Activated CD4-positive, CD25-positive, alpha-beta regulatory T cell treated with anti-CD3 and anti-CD28 coated beads, Interleukin-2, amount 50 U/mL, for 24 hours (primary cell): ENCODE measurements around the gene ZBTB16.
A peak's percentile ranks its signal among the peaks of the same experiment; 100 is the strongest.
"Not testable (repeated sequence)": the region's sequence is repeated elsewhere in the genome, so short reads cannot be mapped to it uniquely, and the experiment has no call there.

ENCODE experiments used
- ATAC-seq, 2 donors: fragments of 150-1000 bp; cut with Tn5 transposase; one replicate each; pipeline ENCODE4 v1.10.0; 2021; ENCODE audit warnings: mild to moderate bottlenecking in 1 of 2, moderate library complexity in 1 of 2

ZBTB16 gene

GRCh38 chr11:114044042-114044871, 15.3 kb upstream of the ZBTB16 start:
- ATAC-seq, result no peak

DNA sequence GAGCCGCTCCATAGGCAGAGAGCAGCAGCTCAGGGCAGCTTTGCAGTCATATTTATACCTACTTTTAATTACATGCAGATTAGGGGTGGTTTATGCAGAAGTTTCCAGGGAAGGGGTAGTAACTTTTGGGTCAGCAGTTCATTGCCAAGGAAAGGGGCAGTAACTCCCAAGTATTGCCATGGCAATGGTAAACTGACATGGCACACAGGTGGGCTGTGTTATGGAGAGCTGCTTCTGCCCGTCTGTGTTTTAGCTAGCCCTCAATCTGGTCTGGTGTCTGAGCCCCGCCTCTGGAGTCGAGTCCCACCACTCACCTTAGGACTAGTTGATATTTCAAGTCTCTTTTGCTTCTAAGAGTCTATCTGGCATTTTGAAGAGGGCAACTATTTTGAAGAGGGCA, 12.2 kb upstream of the ZBTB16 start:
- no peak for ATAC-seq

DNA sequence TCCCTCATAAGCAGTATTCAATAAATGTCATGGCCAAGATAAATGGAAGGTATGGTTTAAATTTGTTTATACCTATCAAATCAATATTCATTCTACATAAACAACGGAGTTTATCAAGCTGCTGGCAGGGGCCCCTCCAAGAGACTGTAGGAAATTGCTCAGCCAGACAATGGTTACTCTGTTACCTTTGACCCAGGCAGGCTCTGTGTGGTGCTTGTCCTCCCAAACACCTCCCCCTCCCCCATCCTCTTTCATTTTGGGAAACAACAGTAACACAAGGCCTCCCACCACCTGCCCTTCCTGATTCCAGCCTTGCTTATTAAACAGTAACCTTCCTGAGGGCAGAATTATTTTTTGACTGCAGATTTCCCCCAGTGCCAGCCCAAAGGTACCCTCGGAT, 10.5 kb upstream of the ZBTB16 start:
- ATAC-seq, result no peak

GRCh38 chr11:114049766-114050165, 9.7 kb upstream of the ZBTB16 start:
- not testable (repeated sequence) for ATAC-seq

- ATAC-seq, result no peak
Measured at GRCh38 chr11:114050258-114050927, 9.1 kb upstream of the ZBTB16 start.

DNA sequence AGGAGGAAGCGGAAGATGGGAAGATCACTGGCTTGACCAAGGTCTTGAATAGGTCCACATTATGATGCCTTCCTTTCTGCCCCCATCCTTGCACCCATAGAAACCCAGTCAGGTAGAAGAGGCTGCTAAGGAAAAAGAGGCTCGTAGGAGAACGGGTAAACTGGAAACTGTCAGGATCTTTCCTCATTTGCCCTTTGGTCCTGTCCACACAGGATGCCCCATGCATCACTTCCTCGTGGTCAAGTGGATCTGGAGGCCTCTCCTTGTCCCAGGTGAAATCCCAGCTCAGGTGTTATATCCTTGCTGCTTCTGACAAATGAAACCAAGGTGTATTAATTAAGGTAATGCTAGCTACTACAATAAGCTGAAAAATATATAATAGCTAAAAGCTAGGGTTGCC, 8.0 kb upstream of the ZBTB16 start:
- ATAC-seq, result no peak

DNA sequence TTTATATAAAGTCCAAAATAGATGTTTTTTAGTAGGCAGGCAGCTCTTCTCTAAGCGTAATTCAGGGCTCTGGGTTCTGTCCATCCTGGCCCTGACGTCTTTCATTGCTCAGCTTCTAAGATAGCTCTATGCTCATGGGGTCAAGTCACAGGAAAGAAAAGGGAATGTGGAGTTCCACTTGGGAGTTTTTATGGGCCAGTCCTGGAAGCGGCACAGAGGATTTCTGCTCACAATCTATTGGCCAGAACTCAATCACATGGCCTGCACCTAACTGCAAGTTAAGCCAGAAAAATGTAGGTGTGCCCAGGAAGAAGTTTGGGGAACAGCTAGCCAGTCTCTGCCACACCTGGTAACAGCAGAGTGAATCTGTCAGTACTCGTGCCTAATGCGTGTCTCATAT, 7.4 kb upstream of the ZBTB16 start:
- no peak for ATAC-seq

GRCh38 chr11:114053406-114053805, 6.1 kb upstream of the ZBTB16 start:
- ATAC-seq, result no peak

GRCh38 chr11:114054806-114055205, 4.7 kb upstream of the ZBTB16 start:
- ATAC-seq, result no peak

DNA sequence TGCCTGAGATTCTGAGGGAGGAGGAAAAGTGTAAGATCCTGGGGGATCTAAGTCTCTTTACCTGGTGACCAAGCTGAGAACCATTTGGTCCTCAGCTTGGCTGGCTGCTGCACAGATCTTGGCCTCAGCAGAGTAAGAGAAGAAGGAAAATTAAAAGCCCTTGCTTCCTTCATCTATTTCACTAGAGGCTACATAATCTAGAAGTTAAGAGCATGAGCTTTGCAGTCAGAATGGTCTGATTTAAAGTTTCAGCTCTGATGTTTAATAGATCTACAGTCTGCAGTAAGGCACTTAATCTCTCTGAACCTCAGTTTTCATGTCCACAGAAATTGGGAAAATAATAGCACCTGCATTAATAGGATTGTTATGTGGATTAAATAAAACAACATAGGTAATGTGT, 3.1 kb upstream of the ZBTB16 start:
- no peak for ATAC-seq

- no peak for ATAC-seq
Measured at GRCh38 chr11:114057147-114057546, 2.4 kb upstream of the ZBTB16 start.

DNA sequence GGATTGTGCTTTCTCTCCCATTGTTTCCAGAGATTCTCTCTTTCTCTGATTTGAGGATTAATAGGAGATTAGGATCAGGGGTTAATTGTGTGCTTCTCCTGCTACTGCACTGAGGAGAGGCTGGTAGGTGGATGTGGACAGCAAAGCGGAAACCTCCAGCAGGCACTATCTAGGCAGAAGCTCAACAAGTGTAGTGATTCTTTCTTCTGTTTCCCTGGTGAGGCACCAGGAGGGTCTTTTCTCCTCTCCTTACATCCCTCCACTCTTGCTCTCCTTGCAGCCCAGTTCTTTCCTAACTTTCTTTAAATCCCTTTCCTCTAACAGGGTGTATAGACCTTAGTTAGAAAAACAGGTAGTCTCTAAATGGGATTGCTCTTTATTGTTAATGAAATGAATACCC, 1.9 kb upstream of the ZBTB16 start:
- ATAC-seq, result no peak

DNA sequence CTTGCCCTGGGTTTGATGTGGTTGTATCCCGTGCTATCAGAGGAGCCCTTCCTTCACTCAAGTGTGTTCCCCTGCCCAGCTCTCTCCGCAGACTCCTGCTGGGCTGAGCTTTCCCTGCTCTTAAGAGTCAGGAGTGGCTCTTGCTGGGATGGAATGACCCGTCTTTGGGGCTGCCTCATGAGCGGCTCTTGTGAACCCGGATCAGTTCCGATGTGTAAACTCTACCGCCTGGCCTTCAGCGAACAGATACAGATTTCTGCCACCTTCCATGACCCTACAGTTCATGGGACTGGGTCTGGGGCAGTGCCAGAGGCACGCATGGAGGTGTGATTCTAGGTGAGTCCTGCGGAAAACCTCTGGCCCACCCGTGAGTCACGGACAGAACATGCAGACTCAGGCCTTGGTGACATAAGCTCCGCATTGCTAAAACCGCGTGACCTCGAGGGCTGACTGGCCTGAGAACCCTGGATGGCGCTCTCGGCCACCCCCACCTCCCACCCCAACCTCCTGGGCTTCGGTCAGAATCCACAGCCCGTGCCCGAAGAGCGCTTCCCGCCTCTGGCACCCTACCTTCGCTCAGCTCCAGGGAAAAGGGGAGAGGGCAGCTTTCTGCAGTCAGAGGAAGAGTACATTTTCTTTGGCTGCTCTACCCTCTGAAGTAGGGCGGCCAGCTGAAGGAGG, 1.3 kb upstream of the ZBTB16 start:
- ATAC-seq, result no peak

DNA sequence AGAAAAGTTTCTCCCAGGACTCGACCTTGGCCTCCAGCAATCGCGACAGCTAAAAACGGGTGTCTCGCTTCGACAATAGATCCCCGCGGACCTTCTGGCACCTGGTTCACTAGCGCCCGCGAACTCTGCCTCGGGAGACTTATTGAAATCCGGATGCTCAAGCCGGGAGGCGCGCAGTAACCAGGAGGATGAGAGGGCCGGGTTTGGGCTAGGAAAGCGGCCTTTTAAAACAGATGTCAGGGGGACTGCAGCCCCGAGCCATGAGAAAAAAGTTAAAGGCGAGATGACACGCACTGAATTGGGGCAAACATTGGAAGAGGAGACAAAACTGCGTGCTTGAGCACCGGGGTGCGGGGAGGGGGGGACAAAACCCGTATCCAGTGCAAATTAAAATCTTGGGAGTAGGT, 637 bp upstream of the ZBTB16 start:
- ATAC-seq, result no peak

- peak; percentile 11 to 25 for ATAC-seq
Measured at GRCh38 chr11:114059984-114060391, 477 bp downstream of the ZBTB16 start.

DNA sequence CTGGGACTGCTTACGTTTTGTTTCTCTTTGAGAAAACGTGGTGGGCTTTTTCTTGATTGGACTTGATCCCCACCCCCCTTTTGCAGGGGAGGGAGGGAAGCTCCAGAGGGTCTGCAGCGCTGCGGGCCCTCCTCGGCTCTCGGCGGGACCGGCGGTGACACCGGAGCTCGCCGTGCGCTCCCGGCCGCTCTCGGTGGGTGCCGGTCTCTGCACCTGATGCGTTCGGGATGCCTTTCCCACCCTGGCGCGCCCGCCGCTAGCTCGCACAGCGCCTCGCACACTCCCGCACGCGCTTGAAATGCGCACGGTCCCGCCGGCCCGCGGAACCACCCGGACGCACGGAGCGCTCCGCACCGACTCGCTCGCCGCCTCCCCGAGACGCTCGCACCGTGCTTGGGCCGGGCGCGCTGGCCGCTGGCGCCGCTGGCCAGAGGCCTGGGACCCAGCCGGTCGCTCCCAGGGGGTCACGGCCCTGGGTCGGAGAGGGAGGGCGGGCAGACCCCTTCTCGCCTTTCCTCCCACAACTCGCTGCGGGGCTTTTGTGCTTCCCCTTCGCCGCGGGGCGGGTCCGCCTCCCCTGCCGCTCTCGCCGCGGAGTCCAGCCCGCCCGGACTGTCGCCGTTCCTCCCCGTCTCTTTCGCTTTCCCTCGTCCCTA, 1.0 kb downstream of the ZBTB16 start:
- peak; percentile 28 to 44 for ATAC-seq

DNA sequence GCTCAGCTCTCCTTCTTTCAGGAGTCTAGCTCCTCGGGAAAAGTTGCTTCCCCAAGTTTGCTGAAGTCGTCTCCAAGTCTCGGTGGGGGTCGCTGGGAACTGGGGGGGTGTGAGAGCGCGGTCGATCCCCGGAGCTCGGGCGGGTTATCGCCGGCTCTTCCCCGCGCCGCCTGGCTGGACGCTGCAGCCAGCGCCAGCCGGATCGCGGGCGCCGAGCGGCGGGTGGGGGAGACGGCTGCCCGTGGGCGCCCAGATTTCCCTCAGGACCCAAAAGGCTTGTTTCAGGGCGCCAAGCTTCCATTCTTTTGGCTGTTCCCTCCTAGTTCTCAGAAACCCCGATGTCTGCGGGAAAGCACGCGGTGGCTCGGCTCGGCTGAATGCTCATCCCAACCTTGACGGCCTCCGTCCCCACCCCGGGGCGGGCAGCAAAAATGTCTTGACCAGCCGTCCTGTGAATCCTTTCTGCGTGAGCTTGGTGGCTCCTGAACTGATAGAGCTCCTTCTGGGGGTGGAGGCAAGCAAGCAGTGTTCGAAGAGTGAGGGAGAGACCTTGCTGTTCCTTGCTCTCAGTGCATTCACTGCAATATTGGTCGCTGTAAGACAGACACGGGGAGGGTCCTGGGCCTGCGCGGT, 1.7 kb downstream of the ZBTB16 start:
- no peak for ATAC-seq

GRCh38 chr11:114061681-114062049, 2.2 kb downstream of the ZBTB16 start:
- no peak for ATAC-seq

- no peak for ATAC-seq
Measured at GRCh38 chr11:114062272-114062671, 2.8 kb downstream of the ZBTB16 start.

DNA sequence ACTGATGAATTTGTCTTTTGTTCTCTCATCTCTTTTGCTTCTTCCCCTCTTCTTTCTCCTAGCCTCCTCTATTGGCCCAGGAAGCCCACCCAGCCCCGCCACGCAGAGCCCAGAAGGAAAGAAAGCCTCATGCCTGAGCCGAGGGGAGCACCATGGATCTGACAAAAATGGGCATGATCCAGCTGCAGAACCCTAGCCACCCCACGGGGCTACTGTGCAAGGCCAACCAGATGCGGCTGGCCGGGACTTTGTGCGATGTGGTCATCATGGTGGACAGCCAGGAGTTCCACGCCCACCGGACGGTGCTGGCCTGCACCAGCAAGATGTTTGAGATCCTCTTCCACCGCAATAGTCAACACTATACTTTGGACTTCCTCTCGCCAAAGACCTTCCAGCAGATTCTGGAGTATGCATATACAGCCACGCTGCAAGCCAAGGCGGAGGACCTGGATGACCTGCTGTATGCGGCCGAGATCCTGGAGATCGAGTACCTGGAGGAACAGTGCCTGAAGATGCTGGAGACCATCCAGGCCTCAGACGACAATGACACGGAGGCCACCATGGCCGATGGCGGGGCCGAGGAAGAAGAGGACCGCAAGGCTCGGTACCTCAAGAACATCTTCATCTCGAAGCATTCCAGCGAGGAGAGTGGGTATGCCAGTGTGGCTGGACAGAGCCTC, 3.8 kb downstream of the ZBTB16 start:
- no peak for ATAC-seq

GRCh38 chr11:114063829-114064201, 4.3 kb downstream of the ZBTB16 start:
- no peak for ATAC-seq

GRCh38 chr11:114064216-114064615, 4.7 kb downstream of the ZBTB16 start:
- no peak for ATAC-seq
